ENCODE results near the gene PVRIG.
"Not testable (repeated sequence)": the region's sequence is repeated elsewhere in the genome, so short reads cannot be mapped to it uniquely, and the experiment has no call there.

Gene PVRIG

DNA sequence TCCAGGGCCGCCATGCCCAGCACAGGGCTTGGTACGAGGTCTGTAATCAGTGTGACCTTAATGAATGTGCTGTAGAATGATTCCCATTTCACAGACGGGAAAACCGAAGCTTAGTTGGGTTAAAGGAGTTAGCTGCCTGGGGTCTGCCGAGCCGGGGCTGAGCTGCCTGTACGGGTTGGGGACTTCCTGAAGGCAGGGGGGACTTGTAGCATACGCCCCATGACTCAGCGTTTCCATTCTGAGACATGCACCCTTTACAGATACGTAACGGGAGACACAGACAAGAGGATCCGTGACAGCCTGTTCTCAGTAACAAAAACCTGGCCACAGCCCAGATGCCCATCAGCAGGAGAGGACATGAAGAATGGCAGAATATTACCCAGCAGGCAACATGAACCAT lies 23.6 kb downstream of the PVRIG start:
- DNase-seq = not testable (repeated sequence)

DNA sequence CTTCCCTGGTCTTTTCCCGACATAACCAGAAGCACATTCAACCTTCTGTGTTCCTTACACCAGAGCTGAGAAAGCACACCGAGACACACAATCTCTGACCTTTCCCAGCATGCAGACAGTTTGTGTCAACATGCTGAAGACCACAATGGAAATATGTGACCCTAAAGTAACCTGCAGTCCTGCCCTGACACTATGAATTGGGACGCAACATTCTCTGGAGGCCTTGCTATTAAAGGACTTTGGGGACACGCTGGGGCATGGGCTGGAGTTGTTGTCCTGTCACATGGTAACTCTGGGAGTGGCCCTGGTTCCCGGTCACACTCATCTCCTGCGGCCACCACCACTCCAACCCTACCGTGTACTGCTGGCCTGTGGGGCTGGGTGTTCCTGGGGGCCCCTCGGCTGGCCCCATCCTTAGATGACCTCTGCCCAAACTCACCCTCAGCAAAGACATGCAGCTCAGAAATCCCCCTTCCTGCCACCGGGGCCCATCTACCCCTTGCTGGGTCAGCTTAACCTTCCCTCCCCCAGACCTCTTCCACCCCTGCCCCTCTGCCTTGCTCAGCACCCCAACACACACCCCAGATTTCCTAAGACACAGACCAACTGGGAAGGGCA lies 25.3 kb downstream of the PVRIG start:
- DNase-seq = not testable (repeated sequence)

DNA sequence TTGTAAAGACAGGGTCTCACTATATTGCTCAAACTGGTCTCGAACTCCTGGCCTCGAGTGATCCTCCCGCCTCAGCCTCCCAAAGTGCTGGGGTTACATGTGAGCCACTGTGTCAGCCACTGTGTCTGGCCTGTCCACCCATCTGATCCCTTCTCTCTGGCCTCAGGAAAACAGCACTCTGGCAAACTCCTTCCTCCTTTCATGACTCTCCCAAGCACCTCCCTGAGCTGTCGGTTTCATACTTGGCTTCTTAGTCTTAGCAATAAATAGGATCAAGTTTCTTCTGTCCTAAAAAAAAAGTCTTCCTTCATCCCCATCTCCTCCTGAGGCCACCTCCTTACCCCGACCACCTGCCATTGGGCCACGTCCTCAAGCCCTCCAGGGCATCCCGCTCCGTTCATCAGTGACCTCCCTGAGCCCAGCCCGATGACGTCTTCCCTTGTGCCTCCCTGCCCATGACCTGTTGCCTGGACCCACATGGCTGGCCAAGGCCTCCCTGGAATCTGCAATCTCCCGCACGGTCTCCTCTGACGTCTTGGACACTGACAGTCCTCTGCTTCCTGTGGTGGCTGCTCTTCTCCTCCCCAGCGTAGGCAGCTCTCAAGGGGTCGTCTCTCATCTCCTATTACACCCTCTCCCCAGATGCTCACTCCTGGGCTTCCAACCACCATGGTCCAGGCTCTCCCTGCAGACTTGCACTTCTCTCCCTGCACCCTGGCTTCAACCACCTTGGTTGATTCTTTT lies 26.5 kb downstream of the PVRIG start:
- not testable (repeated sequence) for DNase-seq

DNA sequence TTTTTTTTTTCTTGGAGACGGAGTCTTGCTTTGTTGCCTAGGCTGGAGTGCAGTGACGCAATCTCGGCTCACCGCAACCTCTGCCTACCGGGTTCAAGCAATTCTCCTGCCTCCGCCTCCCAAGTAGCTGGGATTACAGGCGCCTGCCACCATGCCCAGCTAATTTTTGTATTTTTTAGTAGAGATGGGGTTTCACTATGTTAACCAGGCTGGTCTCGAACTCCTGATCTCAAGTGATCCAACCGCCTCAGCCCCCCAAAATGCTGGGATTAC lies 27.1 kb downstream of the PVRIG start:
- not testable (repeated sequence) for DNase-seq

DNA sequence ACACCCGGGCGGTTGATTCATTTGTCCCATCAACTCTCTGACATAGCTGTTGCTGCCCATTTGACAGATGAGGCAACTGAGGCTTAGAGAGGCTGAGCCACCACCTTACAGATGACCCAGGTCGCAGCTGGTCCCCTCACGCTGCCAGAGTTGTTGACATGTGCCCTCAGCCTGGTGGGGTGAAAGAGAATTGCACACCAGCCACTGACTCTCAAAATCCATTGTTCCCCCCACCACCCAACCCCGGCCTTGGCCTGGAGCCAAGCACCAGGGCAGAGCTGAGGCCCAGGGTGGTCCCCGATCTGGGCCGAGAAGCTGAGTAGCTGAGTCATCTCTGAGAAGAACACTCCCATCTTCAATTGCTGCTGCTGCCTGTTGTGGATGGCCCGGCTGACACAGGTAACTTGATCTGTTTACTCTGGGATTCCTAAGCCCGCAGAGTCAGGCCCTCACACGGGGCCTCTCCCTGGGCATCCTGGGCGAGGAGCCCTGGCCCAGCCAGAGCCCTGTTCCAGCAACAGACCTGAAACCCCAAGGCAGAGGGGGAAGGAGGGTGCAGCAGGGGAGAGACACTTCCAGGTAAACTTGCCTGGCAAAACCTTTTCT lies 27.5 kb downstream of the PVRIG start:
- no peak for DNase-seq

DNA sequence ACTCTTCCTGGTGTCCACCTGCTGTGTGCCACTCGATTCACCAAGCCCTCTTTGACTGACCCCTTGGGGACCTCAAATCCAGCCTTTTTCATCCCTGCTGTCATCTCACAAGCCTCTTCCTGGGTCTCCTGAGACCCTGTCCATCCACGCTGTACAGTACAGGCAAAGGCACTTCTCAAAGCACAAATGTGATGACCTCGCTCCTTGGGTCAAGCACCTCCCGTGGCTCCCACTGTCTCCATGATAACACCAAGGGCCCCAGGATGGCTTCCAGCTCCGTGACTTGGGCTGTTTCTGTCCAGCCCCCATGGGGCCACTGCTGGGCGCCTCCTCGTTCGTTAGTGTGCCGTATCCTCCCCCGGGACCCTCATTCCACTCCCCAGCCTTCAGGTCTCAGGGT lies 28.7 kb downstream of the PVRIG start:
- no peak for DNase-seq

DNA sequence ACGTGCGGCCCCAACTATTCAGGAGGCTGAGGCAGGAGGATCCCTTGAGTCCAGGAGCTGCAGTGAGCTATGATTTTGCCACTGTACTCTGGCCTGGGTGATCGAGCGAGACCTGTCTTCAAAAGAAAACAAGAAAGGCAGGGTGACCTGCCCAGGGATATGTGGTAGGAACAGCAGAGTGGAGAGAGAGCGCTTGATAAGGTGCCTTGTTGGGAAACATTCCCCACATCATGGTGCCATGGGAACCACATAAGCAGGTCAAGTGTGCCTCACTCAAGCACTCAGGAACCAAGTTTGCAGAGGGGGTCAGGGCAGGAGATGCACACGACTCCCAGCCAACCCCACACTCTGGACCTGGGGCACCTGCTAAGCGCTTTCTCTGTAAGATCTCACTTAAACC lies 37.3 kb downstream of the PVRIG start:
- no peak for DNase-seq

DNA sequence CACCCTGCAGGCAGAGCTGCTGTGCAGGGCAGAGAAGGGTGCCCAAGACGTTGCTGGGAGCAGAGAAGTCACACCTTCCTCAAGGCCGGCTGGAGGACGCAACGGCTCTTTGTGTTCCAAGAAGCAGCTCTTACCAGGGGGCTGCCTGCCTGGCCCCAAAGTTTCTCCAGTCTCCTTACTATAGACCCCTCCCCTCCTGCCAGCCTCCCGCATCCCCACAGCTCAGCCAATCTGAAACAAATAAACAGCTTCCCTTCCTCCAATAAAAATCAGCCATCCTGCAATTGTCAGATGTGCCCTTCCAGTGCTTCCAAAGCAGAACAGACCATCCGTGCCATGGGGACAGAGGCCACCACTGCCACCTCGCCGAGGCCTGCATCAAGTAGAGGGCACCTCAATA lies 40.2 kb downstream of the PVRIG start:
- DNase-seq = not testable (repeated sequence)

DNA sequence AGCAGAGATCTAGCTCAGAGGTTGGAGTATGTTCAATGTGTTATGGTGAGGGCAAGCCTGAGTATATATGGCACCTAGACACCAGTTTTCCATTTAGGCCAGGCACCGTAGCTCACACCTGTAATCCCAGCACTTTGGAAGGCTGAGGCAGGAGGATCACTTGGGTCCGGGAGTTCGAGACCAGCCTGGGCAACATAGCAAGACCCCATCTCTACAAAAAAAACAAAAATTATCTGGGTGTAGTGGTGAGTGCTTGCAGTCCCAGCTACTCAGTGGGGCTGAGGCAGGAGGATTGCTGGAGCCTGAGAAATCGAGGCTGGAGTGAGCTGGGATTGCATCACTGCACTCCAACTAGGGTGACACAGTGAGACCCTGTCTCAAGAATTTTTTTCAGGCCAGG lies 43.1 kb downstream of the PVRIG start:
- DNase-seq = not testable (repeated sequence)

DNA sequence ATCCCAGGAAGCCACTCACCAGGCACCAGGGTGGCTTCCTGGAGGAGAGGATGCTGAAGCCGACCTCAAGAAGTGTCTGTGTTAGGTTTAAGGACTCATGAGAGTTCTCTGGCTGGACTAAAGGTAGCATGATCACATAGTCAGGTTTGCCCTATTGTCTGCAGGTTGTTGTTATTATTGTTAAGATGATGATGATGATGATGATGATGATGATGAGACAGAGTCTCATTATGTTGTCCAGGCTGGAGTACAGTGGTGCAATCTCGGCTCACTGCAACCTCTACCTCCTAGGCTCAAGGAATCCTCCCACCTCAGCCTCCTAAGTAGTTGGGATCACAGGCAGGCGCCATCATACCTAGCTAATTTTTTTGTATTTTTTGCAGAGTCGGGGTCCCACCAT lies 44.5 kb downstream of the PVRIG start:
- DNase-seq = not testable (repeated sequence)

DNA sequence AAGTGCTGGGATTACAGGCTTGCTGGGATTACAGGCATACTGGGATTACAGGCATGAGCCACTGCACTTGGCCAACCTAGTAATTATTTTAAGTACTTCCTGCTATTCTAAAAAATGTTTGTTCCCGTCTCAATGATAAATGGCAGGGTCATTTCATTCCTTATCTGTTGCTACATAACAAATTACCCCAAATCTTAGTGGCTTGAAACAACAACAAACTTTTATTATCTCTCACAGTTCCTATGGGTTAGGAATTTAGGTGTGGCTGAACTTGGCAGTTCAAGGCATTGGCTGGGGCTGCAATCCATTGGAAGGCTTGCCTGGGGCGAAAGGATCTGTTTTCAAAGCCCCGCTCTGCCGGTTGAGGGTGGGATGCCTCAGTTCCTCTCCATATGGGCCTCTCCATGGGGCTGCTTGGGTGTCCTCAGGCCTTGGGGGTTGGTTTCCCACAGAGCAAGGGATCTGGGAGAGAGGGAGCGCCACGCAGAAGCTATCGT lies 45.0 kb downstream of the PVRIG start:
- not testable (repeated sequence) for DNase-seq

DNA sequence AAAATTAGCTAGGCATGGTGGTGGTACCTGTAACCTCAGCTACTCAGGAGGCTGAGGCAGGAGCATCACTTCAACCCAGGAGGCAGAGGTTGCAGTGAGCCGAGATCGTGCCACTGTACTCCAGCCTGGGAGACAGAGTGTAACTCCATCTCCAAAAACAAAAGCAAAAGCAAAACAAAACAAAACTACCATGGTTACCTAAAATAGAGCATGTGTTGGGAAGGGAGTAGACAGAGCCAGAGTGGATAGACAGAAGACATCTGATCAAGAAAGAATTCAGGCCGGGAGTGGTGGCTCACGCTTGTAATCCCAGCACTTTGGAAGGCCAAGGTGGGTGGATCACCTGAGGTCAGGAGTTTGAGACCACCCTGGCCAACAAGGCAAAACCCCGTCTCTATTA lies 46.1 kb downstream of the PVRIG start:
- not testable (repeated sequence) for DNase-seq

DNA sequence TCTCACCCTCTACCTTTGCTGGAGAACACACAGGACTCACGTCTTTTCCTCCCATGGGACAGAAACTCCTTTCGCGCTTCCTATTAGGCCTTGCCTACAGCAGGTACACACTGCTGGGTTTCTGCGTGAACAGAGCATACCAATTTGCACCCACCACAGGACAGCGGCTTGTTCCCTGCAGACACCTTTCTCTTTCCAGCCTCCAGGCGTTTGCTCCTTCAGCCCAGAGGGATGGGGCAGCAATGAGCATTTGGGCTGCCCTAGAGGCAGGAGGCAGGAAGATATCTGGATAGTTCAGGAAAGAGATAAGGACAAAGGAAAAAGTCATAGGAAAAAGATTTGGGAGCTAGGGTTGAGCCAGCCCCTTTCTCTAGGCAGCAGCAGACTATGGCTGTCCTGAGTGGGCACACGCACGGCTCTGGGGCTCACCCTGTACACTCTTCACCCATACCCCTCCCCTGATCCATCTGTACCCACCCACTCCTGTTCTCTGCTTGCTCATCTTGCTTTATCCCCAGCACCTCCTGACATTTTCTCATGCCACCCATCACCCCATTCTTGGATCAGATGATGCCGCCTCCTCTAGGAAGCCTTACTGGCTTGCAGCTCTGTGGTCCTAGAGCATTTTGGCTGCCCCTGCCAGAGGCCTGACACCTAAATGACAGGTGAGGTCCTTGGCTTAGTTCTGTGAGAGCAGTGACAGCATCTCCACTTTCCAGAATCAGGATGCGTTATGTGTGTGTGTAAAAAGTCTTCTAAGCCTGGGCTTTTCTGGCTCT lies 47.0 kb downstream of the PVRIG start:
- DNase-seq = no peak

DNA sequence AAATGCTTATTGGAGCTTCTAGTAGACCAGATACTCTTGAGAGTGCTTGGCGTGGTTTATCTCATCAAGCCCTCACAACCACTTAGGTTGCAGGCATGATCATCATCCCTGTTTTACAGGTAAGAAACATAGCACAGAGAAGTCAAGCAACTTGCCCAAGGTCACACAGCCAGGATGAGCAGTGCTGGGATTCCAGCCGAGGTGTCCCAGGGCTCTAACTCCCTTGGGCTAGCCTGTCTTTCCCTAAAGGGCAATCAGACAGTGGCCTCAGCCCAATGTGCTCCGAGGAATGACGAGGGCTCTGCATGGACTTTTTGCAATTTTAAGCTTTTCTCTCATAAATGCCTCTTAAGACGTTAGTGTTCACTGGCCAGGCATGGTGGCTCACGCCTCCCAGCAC lies 47.9 kb downstream of the PVRIG start:
- DNase-seq = no peak

DNA sequence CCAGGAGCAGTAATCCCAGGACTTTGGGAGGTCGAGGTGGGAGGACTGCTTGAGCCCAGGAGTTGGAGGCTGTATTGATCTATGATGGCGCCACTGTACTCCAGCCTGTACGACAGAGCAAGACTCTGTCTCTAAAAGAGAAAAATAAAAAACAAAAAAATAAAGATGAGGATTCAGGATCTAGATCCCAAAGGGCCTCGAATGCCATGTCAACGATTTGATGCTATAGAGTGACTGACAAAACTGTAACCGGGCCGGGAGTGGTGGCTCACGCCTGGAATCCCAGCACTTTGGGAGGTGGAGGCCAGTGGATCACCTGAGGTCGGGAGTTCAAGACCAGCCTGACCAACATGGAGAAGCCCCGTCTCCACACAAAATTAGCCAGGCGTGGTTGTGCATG lies 49.1 kb downstream of the PVRIG start:
- DNase-seq = not testable (repeated sequence)

DNA sequence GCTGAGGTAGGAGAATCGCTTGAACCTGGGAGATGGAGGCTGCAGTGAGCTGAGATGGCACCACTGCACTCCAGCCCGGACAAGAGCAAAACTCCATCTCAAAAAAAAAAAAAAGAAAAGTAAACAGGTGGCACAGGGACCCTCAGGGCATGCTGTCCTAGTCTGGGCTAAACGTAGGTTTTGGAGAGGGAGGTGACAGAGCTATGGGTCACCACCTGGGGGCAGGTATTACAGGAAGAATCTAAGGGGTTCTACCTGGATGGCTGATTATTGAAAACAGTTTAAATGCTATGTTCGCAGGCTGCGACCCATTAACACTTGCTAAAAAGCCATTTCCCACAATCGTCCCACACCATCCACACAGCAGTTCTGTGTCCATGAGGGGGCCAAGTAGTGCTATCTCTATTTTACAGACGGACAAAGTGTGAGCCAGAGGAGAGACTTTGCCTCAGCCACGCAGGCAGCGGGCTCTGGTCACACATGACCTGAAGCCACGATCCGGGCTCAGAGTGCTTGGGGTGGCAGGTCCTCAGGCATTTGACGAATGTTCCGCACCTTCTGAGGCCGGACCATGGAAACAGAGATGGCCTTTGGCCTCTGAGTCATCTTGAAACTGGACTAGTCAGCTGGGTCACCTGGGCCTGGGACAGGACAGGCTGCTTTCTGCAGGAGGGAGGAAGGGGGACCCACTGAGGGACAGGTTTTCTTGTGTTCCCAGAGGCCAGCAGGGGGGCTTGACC lies 49.7 kb downstream of the PVRIG start:
- not testable (repeated sequence) for DNase-seq

DNA sequence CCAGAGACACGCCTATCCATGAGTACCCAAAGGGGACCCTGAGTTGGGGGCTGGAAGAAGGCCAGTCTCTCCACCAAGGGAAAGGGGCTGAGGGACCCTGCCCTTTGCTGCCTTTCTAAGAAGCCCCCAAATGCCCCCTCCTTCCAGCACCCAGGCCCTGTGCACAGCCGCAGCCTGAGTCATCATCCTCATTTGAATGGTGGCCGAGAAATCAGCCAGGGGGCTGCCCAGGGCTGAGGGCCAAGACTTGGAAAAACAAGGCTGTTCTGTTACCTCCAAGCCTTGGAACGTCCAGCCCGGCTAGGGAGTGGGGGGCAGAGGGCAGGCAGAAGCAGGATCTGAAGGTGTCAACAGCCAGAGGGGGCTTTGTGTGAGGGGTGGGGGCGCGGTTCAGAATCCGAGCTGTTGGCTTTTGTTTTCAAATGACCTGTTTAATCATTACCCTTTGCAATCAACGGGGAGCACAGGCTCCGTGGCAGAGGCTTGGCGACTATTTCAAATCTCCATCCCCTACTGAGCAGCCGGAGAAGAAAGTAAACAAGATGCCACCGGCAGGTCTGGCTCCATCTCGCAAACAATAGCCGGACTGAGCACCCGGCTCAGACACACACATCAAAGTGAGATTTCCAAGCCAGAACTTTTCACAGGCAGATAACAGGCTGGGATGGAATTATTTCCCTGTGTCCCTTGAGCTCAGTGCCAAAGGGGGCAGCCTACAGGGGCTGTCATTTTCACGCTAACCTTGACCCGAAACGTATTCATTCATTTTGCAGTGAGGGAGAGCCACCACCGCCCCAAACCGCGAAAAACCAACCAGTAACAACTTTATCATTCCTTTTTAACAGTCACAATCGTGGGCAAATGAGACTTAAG lies 50.5 kb downstream of the PVRIG start:
- DNase-seq = not testable (repeated sequence)
